Breast epithelium (tissue), 4 donors: ENCODE measurements around the gene OR5K1. TPM values are rescaled to one million over a fixed set of nuclear protein-coding genes. Genes with fewer than 3 reads are reported as not detected.

Experiments used
- DNase-seq, 2 donors: peaks; one replicate each; pipeline ENCODE4 v3.0.0-alpha.2; 2019; ENCODE audit warnings: low spot score in 2 of 2
- H3K27ac ChIP-seq, 2 donors: fragments of 200-600 bp; sonication (generic) in 1 of 2; one replicate each; pipeline ENCODE4 v1.5.1; 2016 to 2019; ENCODE audit warnings: mild to moderate bottlenecking in 1 of 2
- H3K27me3 ChIP-seq, 2 donors: fragments of 200-600 bp; sonication (generic) in 1 of 2; one replicate each; pipeline versions ENCODE4 v1.5.1 to v1.6.0; 2017 to 2019; ENCODE audit warnings: control low read depth in 1 of 2, mild to moderate bottlenecking in 1 of 2
- H3K36me3 ChIP-seq: fragments of 200-600 bp; one replicate; pipeline ENCODE4 v1.5.1; 2019
- H3K4me1 ChIP-seq, 2 donors: fragments of 200-600 bp; sonication (generic); one replicate each; pipeline ENCODE4 v1.5.1; 2016 to 2019; ENCODE audit warnings: control low read depth in 1 of 2
- H3K4me3 ChIP-seq, 3 donors: fragments of 200-600 bp; sonication (generic); 1 replicate in 2 of 3; 2 replicates in 1 of 3; pipeline ENCODE4 v1.5.1; 2016 to 2019; ENCODE audit warnings: mild to moderate bottlenecking in 3 of 3, moderate library complexity in 2 of 3
- H3K9me3 ChIP-seq, 2 donors: fragments of 200-600 bp; sonication (generic) in 1 of 2; one replicate each; pipeline ENCODE4 v1.5.1; 2016 to 2019; ENCODE audit warnings: control low read depth in 1 of 2
- POLR2A ChIP-seq: fragments of 450-650 bp; IDR thresholded peaks from one replicate; pipeline ENCODE4 v1.6.1; 2016; ENCODE audit warnings: antibody characterized with exemption, mild to moderate bottlenecking, moderate library complexity
- POLR2AphosphoS5 ChIP-seq, 3 donors: sonication (generic); formaldehyde crosslinking; IDR thresholded peaks; one replicate each; pipeline ENCODE4 v1.6.1; 2017; ENCODE audit warnings: antibody characterized with exemption in 3 of 3
- intact Hi-C: fragments of 100-400 bp; cut with DNase I; formaldehyde crosslinking; loops from one replicate; pipeline ENCODE4 v1.15.1; 2023; ENCODE audit warnings: low total_unique reads
- total RNA-seq, 3 donors: library from RNA; depleted of rRNA; stranded (reverse); fragments of >200 nt; gene quantifications; one replicate each; pipeline ENCODE4 v1.1.0, GENCODE V29; 2016
- TF ChIP-seq, protein P1 (sequence below), 3 donors: fragments of 450-650 bp; IDR thresholded peaks; one replicate each; pipeline ENCODE4 v1.5.1; 2016 to 2017; ENCODE audit warnings: antibody characterized with exemption in 3 of 3, mild to moderate bottlenecking in 3 of 3, moderate library complexity in 3 of 3

Gene OR5K1
- total RNA-seq, 3 donors from 2014 or later: not detected

DNA sequence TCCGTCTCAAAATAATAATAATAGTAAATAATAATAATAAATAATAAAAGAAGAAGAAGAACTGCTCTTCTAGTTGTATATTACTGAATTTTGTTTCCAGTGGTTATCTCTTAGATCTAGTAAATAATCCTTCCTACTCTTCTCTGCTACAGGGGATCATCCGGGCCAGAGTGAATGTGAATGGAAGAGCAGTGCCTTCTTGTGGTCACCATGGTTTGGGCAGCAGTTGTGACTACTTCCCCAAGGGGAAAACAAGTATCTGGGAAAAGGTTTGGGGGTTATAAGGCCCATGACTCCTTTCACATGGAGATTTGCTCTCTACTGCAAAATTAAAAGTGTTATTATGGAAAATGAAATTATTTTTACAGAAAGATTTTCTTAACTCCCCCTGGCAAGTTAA is 5.5 kb upstream of the OR5K1 start:
- intact Hi-C loops: no loop called here
- Histone ChIP-seq H3K4me3 (no peak overlapping the region), H3K9me3 (peaks cover 0 to 4% of the 10 kb centered on the region in 2 donors), H3K36me3 (no peaks in the 10 kb centered on the region), H3K4me1 (no peaks in the 10 kb centered on the region), H3K27me3 (no peaks in the 10 kb centered on the region), H3K27ac (no peak overlapping the region)
- TF ChIP-seq POLR2AphosphoS5 (IDR thresholded peaks at IDR 0.05) (no peak), POLR2A (no peak)
- TF ChIP-seq, protein P1, sequence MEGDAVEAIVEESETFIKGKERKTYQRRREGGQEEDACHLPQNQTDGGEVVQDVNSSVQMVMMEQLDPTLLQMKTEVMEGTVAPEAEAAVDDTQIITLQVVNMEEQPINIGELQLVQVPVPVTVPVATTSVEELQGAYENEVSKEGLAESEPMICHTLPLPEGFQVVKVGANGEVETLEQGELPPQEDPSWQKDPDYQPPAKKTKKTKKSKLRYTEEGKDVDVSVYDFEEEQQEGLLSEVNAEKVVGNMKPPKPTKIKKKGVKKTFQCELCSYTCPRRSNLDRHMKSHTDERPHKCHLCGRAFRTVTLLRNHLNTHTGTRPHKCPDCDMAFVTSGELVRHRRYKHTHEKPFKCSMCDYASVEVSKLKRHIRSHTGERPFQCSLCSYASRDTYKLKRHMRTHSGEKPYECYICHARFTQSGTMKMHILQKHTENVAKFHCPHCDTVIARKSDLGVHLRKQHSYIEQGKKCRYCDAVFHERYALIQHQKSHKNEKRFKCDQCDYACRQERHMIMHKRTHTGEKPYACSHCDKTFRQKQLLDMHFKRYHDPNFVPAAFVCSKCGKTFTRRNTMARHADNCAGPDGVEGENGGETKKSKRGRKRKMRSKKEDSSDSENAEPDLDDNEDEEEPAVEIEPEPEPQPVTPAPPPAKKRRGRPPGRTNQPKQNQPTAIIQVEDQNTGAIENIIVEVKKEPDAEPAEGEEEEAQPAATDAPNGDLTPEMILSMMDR (IDR thresholded peaks at IDR 0.05): no peak
- no peak for DNase-seq

DNA sequence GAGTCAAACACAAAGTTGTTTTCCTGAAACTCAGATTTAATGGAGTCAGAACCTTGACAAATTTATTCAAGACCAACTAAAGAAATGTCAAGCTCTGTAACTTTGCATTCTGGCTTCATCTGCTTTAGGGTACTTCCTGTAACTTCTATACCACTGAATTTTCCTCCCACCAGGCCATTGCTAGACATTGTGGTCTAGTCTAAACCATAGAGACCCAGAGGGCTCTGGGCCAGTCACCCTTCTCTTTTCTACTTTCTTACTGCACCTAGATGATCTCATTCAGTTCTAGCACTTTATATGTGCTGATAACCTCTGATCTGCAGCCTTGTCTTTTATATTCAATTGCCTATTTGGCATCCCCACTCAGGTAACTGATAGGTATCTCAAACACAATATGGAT is 2.8 kb upstream of the OR5K1 start:
- H3K27me3 ChIP-seq: no peaks in the 10 kb centered on the region
- peaks cover 0 to 4% of the 10 kb centered on the region in 2 donors for H3K9me3 ChIP-seq
- H3K4me3 ChIP-seq: no peak overlapping the region
- intact Hi-C loops: no loop called here
- H3K4me1 ChIP-seq: no peaks in the 10 kb centered on the region
- TF ChIP-seq, protein P1 (IDR thresholded peaks at IDR 0.05): no peak
- TF ChIP-seq POLR2AphosphoS5 (IDR thresholded peaks at IDR 0.05) (no peak), POLR2A (no peak)
- no peak overlapping the region for H3K27ac ChIP-seq
- no peak for DNase-seq
- H3K36me3 ChIP-seq: no peaks in the 10 kb centered on the region

DNA sequence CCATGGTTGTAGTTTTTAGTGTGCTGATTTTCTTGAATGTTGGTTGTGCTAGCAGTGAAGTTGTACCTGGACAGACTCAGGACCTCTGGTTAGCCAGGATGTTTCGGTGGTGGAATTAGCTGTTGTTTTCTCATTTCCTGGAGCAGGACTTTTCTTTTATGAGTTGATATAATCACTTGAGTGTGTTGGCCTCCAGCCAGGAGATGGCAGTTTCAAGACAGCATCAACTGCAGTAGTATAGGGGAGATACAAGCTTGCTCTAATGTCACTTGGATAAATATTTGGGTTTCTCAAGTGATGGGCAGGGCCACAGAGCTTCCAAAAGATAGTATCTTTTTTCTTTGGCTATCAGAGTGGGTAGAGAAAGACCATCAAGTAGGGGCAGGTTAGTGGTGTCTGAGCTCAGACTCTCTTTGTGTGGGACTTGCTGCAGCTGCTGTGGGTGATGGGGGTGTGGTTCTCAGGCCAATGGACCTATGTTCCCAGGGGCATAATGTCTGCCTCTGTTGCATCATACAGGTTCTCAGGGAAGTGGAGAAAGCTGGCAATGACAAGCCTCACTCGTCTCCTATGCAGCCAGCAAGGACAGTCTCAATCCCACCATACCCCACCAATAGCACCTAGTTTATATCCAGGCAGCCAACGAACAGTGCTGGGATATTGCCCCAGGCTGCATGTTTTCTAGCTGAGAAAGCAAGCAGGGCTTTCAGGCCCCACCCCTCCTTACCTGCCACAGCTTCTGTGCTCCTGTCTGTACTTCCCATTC is 19.9 kb downstream of the OR5K1 start:
- TF ChIP-seq, protein P1 (IDR thresholded peaks at IDR 0.05): no peak
- TF ChIP-seq POLR2A (no peak), POLR2AphosphoS5 (IDR thresholded peaks at IDR 0.05) (no peak)
- H3K4me1 ChIP-seq: no peaks in the 10 kb centered on the region
- no peak overlapping the region for H3K27ac ChIP-seq
- H3K36me3 ChIP-seq: no peaks in the 10 kb centered on the region
- no peak overlapping the region for H3K4me3 ChIP-seq
- H3K27me3 ChIP-seq: no peaks in the 10 kb centered on the region
- no peak for DNase-seq
- H3K9me3 ChIP-seq: peaks cover 34 to 47% of the 10 kb centered on the region in 2 donors
- intact Hi-C loops: no loop called here

DNA sequence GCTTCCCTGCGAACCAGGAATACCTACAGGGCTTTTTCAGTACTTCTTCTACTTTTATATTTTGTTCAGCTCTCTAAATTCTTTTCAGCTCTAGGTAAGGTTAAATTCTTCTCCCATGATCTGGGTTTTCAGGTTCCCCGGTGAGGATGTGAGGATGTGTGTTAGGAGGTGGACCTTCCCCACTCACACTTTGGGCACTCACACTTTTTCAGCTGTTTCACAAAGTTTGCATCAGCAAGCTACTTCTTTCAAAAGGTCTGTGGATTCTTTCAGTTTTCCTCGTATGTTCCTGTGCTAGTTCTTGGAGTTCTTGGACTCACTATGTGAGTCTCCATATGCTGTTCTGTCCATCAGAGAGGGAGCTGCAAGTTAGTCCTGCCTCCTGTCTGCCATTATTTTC is 20.6 kb downstream of the OR5K1 start:
- Histone ChIP-seq H3K4me1 (no peaks in the 10 kb centered on the region), H3K27me3 (no peaks in the 10 kb centered on the region), H3K36me3 (no peaks in the 10 kb centered on the region), H3K4me3 (no peak overlapping the region), H3K27ac (no peak overlapping the region), H3K9me3 (peaks cover 26 to 48% of the 10 kb centered on the region in 2 donors)
- DNase-seq: no peak
- intact Hi-C loops: no loop called here
- TF ChIP-seq POLR2A: no peak
- TF ChIP-seq POLR2AphosphoS5 (IDR thresholded peaks at IDR 0.05): no peak
- TF ChIP-seq, protein P1 (IDR thresholded peaks at IDR 0.05): no peak

DNA sequence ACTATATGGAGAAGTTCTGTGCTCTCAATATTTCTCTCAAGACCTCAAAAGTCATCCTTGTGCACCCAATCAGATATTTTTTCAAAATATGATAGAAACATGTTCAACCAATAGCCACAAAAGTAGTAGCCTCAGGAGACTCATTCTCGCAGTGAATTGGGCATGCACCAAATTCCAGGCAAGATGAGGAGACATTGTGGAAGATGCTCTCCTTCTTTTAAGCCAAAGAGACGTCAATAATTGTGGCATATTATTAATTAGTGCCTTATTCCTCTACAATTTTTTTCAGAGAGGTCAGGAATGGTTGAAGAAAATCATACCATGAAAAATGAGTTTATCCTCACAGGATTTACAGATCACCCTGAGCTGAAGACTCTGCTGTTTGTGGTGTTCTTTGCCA is 34.4 kb downstream of the OR5K1 start, which contains the start of gene OR5K2:
TSS of gene OR5K2 (plus strand) at position 301 of the 400 bp plus-strand sequence. CDS start at position 301, 0 bp downstream.
- no peaks in the 10 kb centered on the region for H3K4me1 ChIP-seq
- no peaks in the 10 kb centered on the region for H3K36me3 ChIP-seq
- H3K27ac ChIP-seq: no peak within 1 kb of the TSS
- no peaks in the 10 kb centered on the region for H3K9me3 ChIP-seq
- intact Hi-C loops: no loop called here
- no peak within 1 kb of the TSS for H3K4me3 ChIP-seq
- H3K27me3 ChIP-seq: no peaks in the 10 kb centered on the region
- TF ChIP-seq, protein P1 (IDR thresholded peaks at IDR 0.05): no peak
- TF ChIP-seq POLR2A (no peak), POLR2AphosphoS5 (IDR thresholded peaks at IDR 0.05) (no peak)
- no peak for DNase-seq
